GM13976 (cell line): Measurements from ENCODE around the gene MZT2B.
"Not testable (repeated sequence)": the region's sequence is repeated elsewhere in the genome, so short reads cannot be mapped to it uniquely, and the experiment has no call there.

Experiments
- DNase-seq: peaks from one replicate; pipeline ENCODE4 v3.0.0; 2012; ENCODE audit warnings: low spot score
- CTCF ChIP-seq: IDR thresholded peaks from 2 replicates; pipeline ENCODE4 v1.5.1; 2012; ENCODE audit warnings: borderline replicate concordance, mild to moderate bottlenecking; ENCODE audit not compliant: insufficient read depth; ENCODE audit errors: extremely low read depth, missing control alignments, control extremely low read depth
- in situ Hi-C: fragments of 300-500 bp; cut with MboI; formaldehyde crosslinking; loops from one replicate; pipeline ENCODE4 v1.12.0; 2022; ENCODE audit warnings: low sequenced_read_pairs, mixed read lengths, inconsistent platforms; ENCODE audit not compliant: unreplicated experiment

MZT2B gene

GRCh38 chr2:130148515-130148914 lies 33.5 kb upstream of the MZT2B start:
- DNase-seq, in situ Hi-C loops: not testable (repeated sequence)

- TF ChIP-seq CTCF = no peak
- DNase-seq = no peak
- in situ Hi-C loops = no loop called here
Observed at GRCh38 chr2:130150181-130151144, 31.6 kb upstream of the MZT2B start.

- in situ Hi-C loops = not testable (repeated sequence)
Observed at GRCh38 chr2:130151145-130151512, 30.9 kb upstream of the MZT2B start.

GRCh38 chr2:130152136-130152815 lies 29.8 kb upstream of the MZT2B start:
- in situ Hi-C loops, DNase-seq: not testable (repeated sequence)

More at GRCh38 chr2:130151145-130151512, 30.9 kb upstream of the MZT2B start:
- DNase-seq = not testable (repeated sequence)

- in situ Hi-C loops = no loop called here
- DNase-seq = no peak
- no peak for TF ChIP-seq CTCF
Observed at GRCh38 chr2:130152816-130153595, 29.1 kb upstream of the MZT2B start.

GRCh38 chr2:130153721-130154422 lies 28.2 kb upstream of the MZT2B start:
- in situ Hi-C loops, DNase-seq: not testable (repeated sequence)

GRCh38 chr2:130154423-130154770 lies 27.7 kb upstream of the MZT2B start:
- in situ Hi-C loops = not testable (repeated sequence)

GRCh38 chr2:130154773-130155765 lies 27.0 kb upstream of the MZT2B start:
- DNase-seq = no peak
- in situ Hi-C loops = no loop called here
- no peak for TF ChIP-seq CTCF

More at GRCh38 chr2:130154423-130154770, 27.7 kb upstream of the MZT2B start:
- DNase-seq = not testable (repeated sequence)
